ENCODE measurements around the gene PI4KA.
"Not testable (repeated sequence)": the region's sequence is repeated elsewhere in the genome, so short reads cannot be mapped to it uniquely, and the experiment has no call there.

PI4KA gene

GRCh38 chr22:20749453-20749852 lies 109.2 kb downstream of the PI4KA start:
- DNase-seq (ENCODE audit: low spot score) = no peak

- no peak for DNase-seq (ENCODE audit: low spot score)
Measured at GRCh38 chr22:20748731-20749428, 109.7 kb downstream of the PI4KA start.

- no peak for DNase-seq (ENCODE audit: low spot score)
Measured at GRCh38 chr22:20748082-20748481, 110.5 kb downstream of the PI4KA start.

- no peak for DNase-seq (ENCODE audit: low spot score)
Measured at GRCh38 chr22:20747223-20747622, 111.4 kb downstream of the PI4KA start.

- DNase-seq (ENCODE audit: low spot score) = no peak
Measured at GRCh38 chr22:20746431-20747189, 112.0 kb downstream of the PI4KA start.

- no peak for DNase-seq (ENCODE audit: low spot score)
Measured at GRCh38 chr22:20745119-20745518, 113.5 kb downstream of the PI4KA start.

GRCh38 chr22:20744456-20744855 lies 114.2 kb downstream of the PI4KA start:
- DNase-seq (ENCODE audit: low spot score) = no peak

- DNase-seq (ENCODE audit: low spot score) = no peak
Measured at GRCh38 chr22:20742764-20743163, 115.8 kb downstream of the PI4KA start.

- DNase-seq (ENCODE audit: low spot score) = peak; percentile 50
Measured at GRCh38 chr22:20741634-20742581, 116.7 kb downstream of the PI4KA start.

GRCh38 chr22:20741008-20741633 lies 117.5 kb downstream of the PI4KA start:
- DNase-seq (ENCODE audit: low spot score) = no peak

GRCh38 chr22:20740222-20740951 lies 118.2 kb downstream of the PI4KA start:
- DNase-seq (ENCODE audit: low spot score) = no peak

GRCh38 chr22:20738394-20739089 lies 120.1 kb downstream of the PI4KA start:
- no peak for DNase-seq (ENCODE audit: low spot score)

- not testable (repeated sequence) for DNase-seq (ENCODE audit: low spot score)
Measured at GRCh38 chr22:20736891-20737290, 121.7 kb downstream of the PI4KA start.

GRCh38 chr22:20735356-20736162 lies 123.1 kb downstream of the PI4KA start:
- DNase-seq (ENCODE audit: low spot score) = not testable (repeated sequence)

GRCh38 chr22:20732431-20732830 lies 126.2 kb downstream of the PI4KA start:
- not testable (repeated sequence) for DNase-seq (ENCODE audit: low spot score)

- no peak for DNase-seq (ENCODE audit: low spot score)
Measured at GRCh38 chr22:20729194-20729593, 129.4 kb downstream of the PI4KA start.

GRCh38 chr22:20728523-20729190 lies 130.0 kb downstream of the PI4KA start:
- DNase-seq (ENCODE audit: low spot score) = no peak

GRCh38 chr22:20727118-20728015 lies 131.2 kb downstream of the PI4KA start:
- no peak for DNase-seq (ENCODE audit: low spot score)

Data from kidney tubule cell (primary cell).